H1 (cell line): Measurements from ENCODE around the gene MEIS2. TPM values are rescaled to one million over a fixed set of nuclear protein-coding genes. Genes with fewer than 3 reads are reported as not detected.

ENCODE experiments used
- CTCF ChIA-PET: fragments of 300-600 bp; sonication (Branson Sonifier 250); formaldehyde crosslinking; loops from one replicate; lab custom pipeline; 2021; ENCODE audit not compliant: partially characterized antibody; lab: Charles Lee
- POLR2A ChIA-PET: fragments of 300-600 bp; sonication (Branson Sonifier 250); formaldehyde crosslinking; loops from one replicate; lab custom pipeline; 2021; ENCODE audit warnings: inconsistent platforms; ENCODE audit not compliant: partially characterized antibody; lab: Charles Lee
- DNase-seq, 2 experiments: peaks; one replicate each; pipeline versions ENCODE4 v3.0.0 to v3.0.0-alpha.2; 2010 to 2022; ENCODE audit warnings: low spot score in 2 of 2, low read depth in 1 of 2, mixed read lengths in 1 of 2
- FAIRE-seq: peaks from 2 replicates; lab custom pipeline; 2011; peaks lifted over from hg19 to GRCh38; lab: Jason Lieb, UNC
- H2AFZ ChIP-seq: 2 replicates; pipeline ENCODE4 v1.8.1; 2012; ENCODE audit warnings: low read length, inconsistent platforms
- H2AK5ac ChIP-seq: 2 replicates; pipeline ENCODE4 v1.6.1; 2013; ENCODE audit warnings: low read depth, low read length
- H2BK120ac ChIP-seq: replicated peaks from 2 replicates; pipeline ENCODE3; 2013; ENCODE audit warnings: low read depth, low read length, inconsistent platforms
- H2BK12ac ChIP-seq: 2 replicates; pipeline ENCODE4 v1.6.1; 2013; ENCODE audit warnings: low read depth, low read length
- H2BK15ac ChIP-seq: 2 replicates; pipeline ENCODE4 v1.6.1; 2013; ENCODE audit warnings: low read length
- H2BK20ac ChIP-seq: 2 replicates; pipeline ENCODE4 v1.6.1; 2013; ENCODE audit warnings: low read length
- H2BK5ac ChIP-seq: 2 replicates; pipeline ENCODE4 v1.6.1; 2013; ENCODE audit warnings: low read depth, low read length
- H3K14ac ChIP-seq: 2 replicates; pipeline ENCODE4 v1.6.1; 2013; ENCODE audit warnings: inconsistent platforms; ENCODE audit not compliant: insufficient read length
- H3K18ac ChIP-seq: 2 replicates; pipeline ENCODE4 v1.6.1; 2013; ENCODE audit warnings: low read length; ENCODE audit errors: extremely low read depth
- H3K23ac ChIP-seq: 2 replicates; pipeline ENCODE4 v1.6.1; 2013; ENCODE audit warnings: inconsistent platforms; ENCODE audit not compliant: insufficient read length
- H3K23me2 ChIP-seq: 2 replicates; pipeline ENCODE4 v1.6.1; 2013; ENCODE audit warnings: low read depth, low read length
- H3K27ac ChIP-seq: 2 replicates; pipeline ENCODE4 v1.6.1; 2011; ENCODE audit warnings: low read depth, low read length, inconsistent platforms
- H3K27me3 ChIP-seq, 4 experiments: replicated peaks in 1 of 4; 1 replicate in 1 of 4; 2 replicates in 3 of 4; pipeline versions ENCODE4 v1.6.1 to v1.8.1; 2011 to 2013; ENCODE audit warnings: low read length in 3 of 4, mild to moderate bottlenecking in 3 of 4, inconsistent platforms in 2 of 4, mixed read lengths in 2 of 4, moderate library complexity in 1 of 4; ENCODE audit not compliant: control insufficient read depth in 3 of 4, insufficient read depth in 3 of 4; ENCODE audit errors: extremely low read depth in 1 of 4
- H3K36me3 ChIP-seq, 4 experiments: 2 replicates each; pipeline versions ENCODE4 v1.6.1 to v1.8.1; 2011 to 2013; ENCODE audit warnings: mild to moderate bottlenecking in 4 of 4, low read length in 3 of 4, moderate library complexity in 2 of 4, control low read depth in 1 of 4, inconsistent platforms in 1 of 4; ENCODE audit not compliant: insufficient read depth in 4 of 4, control insufficient read depth in 2 of 4
- H3K4ac ChIP-seq: replicated peaks from 2 replicates; pipeline ENCODE3; 2013; ENCODE audit warnings: low read length, low read depth, mixed read lengths, inconsistent platforms; ENCODE audit not compliant: insufficient read length
- H3K4me1 ChIP-seq, 4 experiments: replicated peaks in 1 of 4; 1 replicate in 1 of 4; 2 replicates in 3 of 4; pipeline versions ENCODE4 v1.6.1 to v1.8.1; 2011 to 2013; ENCODE audit warnings: low read length in 3 of 4, inconsistent platforms in 2 of 4, mixed read lengths in 1 of 4; ENCODE audit not compliant: insufficient read depth in 4 of 4, control insufficient read depth in 3 of 4
- H3K4me2 ChIP-seq, 2 experiments: 2 replicates each; pipeline versions ENCODE4 v1.6.1 to v1.8.1; 2011 to 2013; ENCODE audit warnings: low read depth in 2 of 2, low read length in 2 of 2, control low read depth in 1 of 2, inconsistent platforms in 1 of 2, mild to moderate bottlenecking in 1 of 2; ENCODE audit not compliant: insufficient read depth in 1 of 2
- H3K4me3 ChIP-seq, 4 experiments: fragments of 200-600, 300-600 bp in 1 of 4; sonication (generic), shearing (Covaris generic), sonication (Bioruptor Twin) in 1 of 4; 2 replicates each; pipeline versions ENCODE4 v1.5.1 to v1.8.1; 2011 to 2016; ENCODE audit warnings: low read length in 4 of 4, low read depth in 3 of 4, control low read depth in 2 of 4, inconsistent platforms in 2 of 4, mild to moderate bottlenecking in 2 of 4, mixed read lengths in 1 of 4, moderate library complexity in 1 of 4; ENCODE audit not compliant: insufficient read depth in 2 of 4; ENCODE audit errors: extremely low read depth in 1 of 4
- H3K56ac ChIP-seq: replicated peaks from 2 replicates; pipeline ENCODE3; 2013; ENCODE audit warnings: low read depth, mild to moderate bottlenecking, mixed read lengths, low read length, inconsistent platforms; ENCODE audit not compliant: insufficient read length
- H3K79me1 ChIP-seq: 2 replicates; pipeline ENCODE4 v1.6.1; 2013; ENCODE audit warnings: low read depth, low read length, control low read depth
- H3K79me2 ChIP-seq, 2 experiments: 2 replicates each; pipeline versions ENCODE4 v1.6.1 to v1.8.1; 2012 to 2013; ENCODE audit warnings: low read length in 2 of 2, mild to moderate bottlenecking in 2 of 2, inconsistent platforms in 1 of 2; ENCODE audit not compliant: insufficient read depth in 2 of 2, control insufficient read depth in 1 of 2
- H3K9ac ChIP-seq, 4 experiments: replicated peaks in 1 of 4; 1 replicate in 1 of 4; 2 replicates in 3 of 4; pipeline versions ENCODE4 v1.6.1 to v1.8.1; 2011 to 2013; ENCODE audit warnings: low read depth in 3 of 4, low read length in 3 of 4, control low read depth in 2 of 4, mild to moderate bottlenecking in 2 of 4, moderate library complexity in 2 of 4, inconsistent platforms in 1 of 4; ENCODE audit errors: extremely low read depth in 1 of 4
- H3K9me3 ChIP-seq, 2 experiments: 2 replicates each; pipeline versions ENCODE4 v1.6.1 to v1.8.1; 2012 to 2013; ENCODE audit warnings: mild to moderate bottlenecking in 2 of 2, moderate library complexity in 2 of 2, control low read depth in 1 of 2, inconsistent platforms in 1 of 2, low read depth in 1 of 2, low read length in 1 of 2, mixed read lengths in 1 of 2; ENCODE audit not compliant: insufficient read depth in 2 of 2
- H4K20me1 ChIP-seq, 2 experiments: replicated peaks in 1 of 2; 2 replicates each; pipeline versions ENCODE3 to v1.8.1; 2011 to 2013; ENCODE audit warnings: inconsistent platforms in 2 of 2, low read length in 2 of 2, mild to moderate bottlenecking in 1 of 2; ENCODE audit not compliant: insufficient read depth in 2 of 2, control insufficient read depth in 1 of 2
- H4K5ac ChIP-seq: 2 replicates; pipeline ENCODE4 v1.6.1; 2013; ENCODE audit warnings: low read length, low read depth, mixed read lengths, inconsistent platforms; ENCODE audit not compliant: insufficient read length
- H4K8ac ChIP-seq: 2 replicates; pipeline ENCODE4 v1.8.0; 2013; ENCODE audit warnings: mild to moderate bottlenecking, moderate library complexity, low read length, inconsistent platforms; ENCODE audit not compliant: insufficient read depth; ENCODE audit errors: extremely low read depth
- H4K91ac ChIP-seq: replicated peaks from 2 replicates; pipeline ENCODE3; 2013; ENCODE audit warnings: low read length, mixed read lengths, inconsistent platforms; ENCODE audit not compliant: insufficient read length
- CEBPB ChIP-seq: IDR thresholded peaks from 2 replicates; pipeline ENCODE4 v1.6.1; 2012; ENCODE audit warnings: low read depth, low read length
- CHD2 ChIP-seq: IDR thresholded peaks from 2 replicates; pipeline ENCODE4 v1.6.1; 2012; ENCODE audit warnings: low read length, improper control_type of control experiment
- EP300 ChIP-seq, 2 experiments: IDR thresholded peaks; 1 replicate in 1 of 2; 2 replicates in 1 of 2; pipeline ENCODE4 v1.6.1; 2011 to 2012; ENCODE audit warnings: low read depth in 2 of 2, low read length in 2 of 2, mild to moderate bottlenecking in 2 of 2, borderline replicate concordance in 1 of 2, inconsistent platforms in 1 of 2, moderate library complexity in 1 of 2
- JUND ChIP-seq: IDR thresholded peaks from 2 replicates; pipeline ENCODE4 v1.6.1; 2011; ENCODE audit warnings: mild to moderate bottlenecking, improper control_type of control experiment, low read length
- KDM1A ChIP-seq: fragments of 200-600, 300-600 bp; sonication (generic); IDR thresholded peaks from 2 replicates; pipeline ENCODE4 v1.7.1; 2016; ENCODE audit warnings: mild to moderate bottlenecking, low read length, borderline replicate concordance
- RFX5 ChIP-seq: IDR thresholded peaks from 2 replicates; pipeline ENCODE4 v1.6.1; 2011; ENCODE audit warnings: low read depth, low read length, improper control_type of control experiment, borderline replicate concordance
- RNF2 ChIP-seq: fragments of 200-900, 300-1000 bp; sonication (generic); IDR thresholded peaks from 2 replicates; pipeline ENCODE4 v1.7.1; 2016; ENCODE audit warnings: borderline replicate concordance, low read depth, mild to moderate bottlenecking, antibody characterized with exemption, low read length; ENCODE audit not compliant: poor library complexity, severe bottlenecking; ENCODE audit errors: missing control alignments
- RXRA ChIP-seq: IDR thresholded peaks from 2 replicates; pipeline ENCODE4 v1.6.1; 2011; ENCODE audit warnings: low read depth, mild to moderate bottlenecking, low read length, moderate library complexity; ENCODE audit not compliant: insufficient read depth
- SIX5 ChIP-seq: IDR thresholded peaks from 2 replicates; pipeline ENCODE4 v1.6.1; 2011; ENCODE audit warnings: mild to moderate bottlenecking, low read depth, low read length
- SRF ChIP-seq: IDR thresholded peaks from 2 replicates; pipeline ENCODE4 v1.6.1; 2011; ENCODE audit warnings: mild to moderate bottlenecking, low read depth, low read length, moderate library complexity
- YY1 ChIP-seq: IDR thresholded peaks from 2 replicates; pipeline ENCODE4 v1.6.1; 2011; ENCODE audit warnings: low read depth, mild to moderate bottlenecking, low read length
- WGBS, 2 experiments: shearing (Covaris generic) in 1 of 2; methylation state at CpG; one replicate each; pipeline versions ENCODE4 v1.1.6 to v1.1.7; 2013 to 2015; ENCODE audit warnings: low lambda C conversion rate in 2 of 2, mixed read lengths in 2 of 2, inconsistent platforms in 1 of 2, low coverage in 1 of 2, missing lambda C conversion rate in 1 of 2; ENCODE audit not compliant: insufficient replicate concordance in 2 of 2, insufficient coverage in 1 of 2, insufficient read length in 1 of 2; ENCODE audit errors: extremely low coverage in 1 of 2, missing lambda C conversion rate in 1 of 2; 5-methylcytosine and 5-hydroxymethylcytosine counted together
- polyA plus RNA-seq, 7 experiments: library from polyadenylated mRNA; depleted of rRNA in 3 of 7; stranded (reverse) in 5 of 7; unstranded in 2 of 7; fragments of >200 nt in 5 of 7; fragments of 200-250 nt in 2 of 7; gene quantifications; 1 replicate in 5 of 7; 2 replicates in 1 of 7; 4 replicates in 1 of 7; pipeline versions ENCODE4 v1.2.1 to v1.2.3, GENCODE V29; 2011 to 2013; ENCODE audit warnings: missing spikeins in 2 of 7, mixed read lengths in 2 of 7
- total RNA-seq: library from RNA; stranded (reverse); fragmentation: NEBNext Ultra II Directional; extraction: Animal tissue kit (Norgen Biotek cat#: 25700); gene quantifications from 2 replicates; pipeline ENCODE4 v1.2.1, GENCODE V29; 2021
- TF ChIP-seq, protein P1 (sequence below): IDR thresholded peaks from 2 replicates; pipeline ENCODE4 v1.6.1; 2012; ENCODE audit warnings: inconsistent platforms
- TF ChIP-seq, protein P2 (sequence below): IDR thresholded peaks from 2 replicates; pipeline ENCODE4 v1.6.1; 2011; ENCODE audit warnings: low read length, improper control_type of control experiment

MEIS2 gene
- total and polyA plus RNA-seq, 2 of the 8 experiments (the other 6 are each of a cell fraction or from before 2014, with no cell fraction given) = 0.22 to 1.2 TPM

DNA sequence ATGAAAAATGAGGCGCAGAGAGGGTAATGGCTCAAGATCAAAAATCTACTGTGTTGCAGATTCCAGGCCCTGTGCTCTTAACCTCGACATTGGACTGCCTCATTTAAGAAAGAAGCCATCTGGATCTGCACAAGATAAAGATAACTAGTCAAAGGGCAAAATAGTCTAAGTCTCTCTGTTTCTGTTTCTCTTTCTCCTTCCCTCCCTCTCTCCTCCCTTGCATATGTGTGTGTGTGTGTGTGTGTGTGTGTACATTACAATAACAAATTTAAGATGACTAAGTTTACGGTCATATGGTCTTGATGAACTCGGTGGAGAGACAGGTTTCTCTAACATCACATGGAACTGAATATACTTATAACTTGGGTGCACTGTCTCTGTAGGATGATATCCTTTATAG lies 69.2 kb downstream of the MEIS2 start:
- H3K4me1 ChIP-seq = peaks cover 0 to 7% (median 3%) of the 10 kb centered on the region in 4 experiments; a peak in 2 of 7 replicates
- WGBS, 2 experiments = 96% methylated on average over 4 of the region's 4 CpGs; no CpG with 5 or more reads in 1 of the 2 experiments
- no peak for FAIRE-seq
- TF ChIP-seq RNF2 = no peak
- no peak for TF ChIP-seq CHD2
- TF ChIP-seq, protein P1, sequence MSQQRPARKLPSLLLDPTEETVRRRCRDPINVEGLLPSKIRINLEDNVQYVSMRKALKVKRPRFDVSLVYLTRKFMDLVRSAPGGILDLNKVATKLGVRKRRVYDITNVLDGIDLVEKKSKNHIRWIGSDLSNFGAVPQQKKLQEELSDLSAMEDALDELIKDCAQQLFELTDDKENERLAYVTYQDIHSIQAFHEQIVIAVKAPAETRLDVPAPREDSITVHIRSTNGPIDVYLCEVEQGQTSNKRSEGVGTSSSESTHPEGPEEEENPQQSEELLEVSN = no peak
- TF ChIP-seq YY1 = no peak
- TF ChIP-seq RFX5 = no peak
- TF ChIP-seq SRF = no peak
- no peak for TF ChIP-seq CEBPB
- TF ChIP-seq KDM1A = no peak
- no peak for TF ChIP-seq SIX5
- TF ChIP-seq JUND = no peak
- TF ChIP-seq, protein P2, sequence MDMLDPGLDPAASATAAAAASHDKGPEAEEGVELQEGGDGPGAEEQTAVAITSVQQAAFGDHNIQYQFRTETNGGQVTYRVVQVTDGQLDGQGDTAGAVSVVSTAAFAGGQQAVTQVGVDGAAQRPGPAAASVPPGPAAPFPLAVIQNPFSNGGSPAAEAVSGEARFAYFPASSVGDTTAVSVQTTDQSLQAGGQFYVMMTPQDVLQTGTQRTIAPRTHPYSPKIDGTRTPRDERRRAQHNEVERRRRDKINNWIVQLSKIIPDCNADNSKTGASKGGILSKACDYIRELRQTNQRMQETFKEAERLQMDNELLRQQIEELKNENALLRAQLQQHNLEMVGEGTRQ = no peak
- TF ChIP-seq RXRA = no peak
- no peak for TF ChIP-seq EP300 (IDR thresholded peaks at IDR 0.05; ENCODE audit: borderline replicate concordance in 1 of 2, low read depth in 2 of 2, low read length in 2 of 2)

More for the DNA sequence above, 69.2 kb downstream of the MEIS2 start:
- no peak overlapping the region for H2AK5ac ChIP-seq
- no peaks in the 10 kb centered on the region for H3K9me3 ChIP-seq
- no peaks in the 10 kb centered on the region for H3K36me3 ChIP-seq
- H3K18ac ChIP-seq = no peak overlapping the region
- no peaks in the 10 kb centered on the region for H3K79me1 ChIP-seq
- no peak overlapping the region for H4K8ac ChIP-seq
- no peaks in the 10 kb centered on the region for H4K20me1 ChIP-seq
- no peak overlapping the region for H3K14ac ChIP-seq
- H3K56ac ChIP-seq = no peak overlapping the region
- H3K4me3 ChIP-seq = no peak overlapping the region
- POLR2A ChIA-PET = no interaction called here
- H2AFZ ChIP-seq = no peak overlapping the region
- H2BK120ac ChIP-seq = no peak overlapping the region
- CTCF ChIA-PET = no interaction called here
- H3K4ac ChIP-seq = no peak overlapping the region
- no peak overlapping the region for H2BK12ac ChIP-seq
- no peak overlapping the region for H4K91ac ChIP-seq
- DNase-seq = no peak
- no peak overlapping the region for H3K4me2 ChIP-seq
- H3K23me2 ChIP-seq = no peaks in the 10 kb centered on the region
- H3K27ac ChIP-seq = no peak overlapping the region
- no peak overlapping the region for H2BK5ac ChIP-seq
- no peak overlapping the region for H2BK20ac ChIP-seq
- no peak overlapping the region for H3K9ac ChIP-seq
- no peak overlapping the region for H2BK15ac ChIP-seq
- no peak overlapping the region for H3K23ac ChIP-seq
- H3K27me3 ChIP-seq = no peaks in the 10 kb centered on the region
- no peak overlapping the region for H4K5ac ChIP-seq
- no peaks in the 10 kb centered on the region for H3K79me2 ChIP-seq
